H1 (cell line): ENCODE results near the gene KAT2A. TPM values are rescaled to one million over a fixed set of nuclear protein-coding genes. Genes with fewer than 3 reads are reported as not detected.

Experiments
- CTCF ChIA-PET: fragments of 300-600 bp; sonication (Branson Sonifier 250); formaldehyde crosslinking; loops from one replicate; lab custom pipeline; 2021; ENCODE audit not compliant: partially characterized antibody; lab: Charles Lee
- POLR2A ChIA-PET: fragments of 300-600 bp; sonication (Branson Sonifier 250); formaldehyde crosslinking; loops from one replicate; lab custom pipeline; 2021; ENCODE audit warnings: inconsistent platforms; ENCODE audit not compliant: partially characterized antibody; lab: Charles Lee
- DNase-seq, 2 experiments: peaks; one replicate each; pipeline versions ENCODE4 v3.0.0 to v3.0.0-alpha.2; 2010 to 2022; ENCODE audit warnings: low spot score in 2 of 2, low read depth in 1 of 2, mixed read lengths in 1 of 2
- FAIRE-seq: peaks from 2 replicates; lab custom pipeline; 2011; peaks lifted over from hg19 to GRCh38; lab: Jason Lieb, UNC
- H2AFZ ChIP-seq: 2 replicates; pipeline ENCODE4 v1.8.1; 2012; ENCODE audit warnings: low read length, inconsistent platforms
- H2AK5ac ChIP-seq: 2 replicates; pipeline ENCODE4 v1.6.1; 2013; ENCODE audit warnings: low read depth, low read length
- H2BK120ac ChIP-seq: replicated peaks from 2 replicates; pipeline ENCODE3; 2013; ENCODE audit warnings: low read depth, low read length, inconsistent platforms
- H2BK12ac ChIP-seq: 2 replicates; pipeline ENCODE4 v1.6.1; 2013; ENCODE audit warnings: low read depth, low read length
- H2BK15ac ChIP-seq: 2 replicates; pipeline ENCODE4 v1.6.1; 2013; ENCODE audit warnings: low read length
- H2BK20ac ChIP-seq: 2 replicates; pipeline ENCODE4 v1.6.1; 2013; ENCODE audit warnings: low read length
- H2BK5ac ChIP-seq: 2 replicates; pipeline ENCODE4 v1.6.1; 2013; ENCODE audit warnings: low read depth, low read length
- H3K14ac ChIP-seq: 2 replicates; pipeline ENCODE4 v1.6.1; 2013; ENCODE audit warnings: inconsistent platforms; ENCODE audit not compliant: insufficient read length
- H3K18ac ChIP-seq: 2 replicates; pipeline ENCODE4 v1.6.1; 2013; ENCODE audit warnings: low read length; ENCODE audit errors: extremely low read depth
- H3K23ac ChIP-seq: 2 replicates; pipeline ENCODE4 v1.6.1; 2013; ENCODE audit warnings: inconsistent platforms; ENCODE audit not compliant: insufficient read length
- H3K23me2 ChIP-seq: 2 replicates; pipeline ENCODE4 v1.6.1; 2013; ENCODE audit warnings: low read depth, low read length
- H3K27ac ChIP-seq: 2 replicates; pipeline ENCODE4 v1.6.1; 2011; ENCODE audit warnings: low read depth, low read length, inconsistent platforms
- H3K27me3 ChIP-seq, 4 experiments: replicated peaks in 1 of 4; 1 replicate in 1 of 4; 2 replicates in 3 of 4; pipeline versions ENCODE4 v1.6.1 to v1.8.1; 2011 to 2013; ENCODE audit warnings: low read length in 3 of 4, mild to moderate bottlenecking in 3 of 4, inconsistent platforms in 2 of 4, mixed read lengths in 2 of 4, moderate library complexity in 1 of 4; ENCODE audit not compliant: control insufficient read depth in 3 of 4, insufficient read depth in 3 of 4; ENCODE audit errors: extremely low read depth in 1 of 4
- H3K36me3 ChIP-seq, 4 experiments: 2 replicates each; pipeline versions ENCODE4 v1.6.1 to v1.8.1; 2011 to 2013; ENCODE audit warnings: mild to moderate bottlenecking in 4 of 4, low read length in 3 of 4, moderate library complexity in 2 of 4, control low read depth in 1 of 4, inconsistent platforms in 1 of 4; ENCODE audit not compliant: insufficient read depth in 4 of 4, control insufficient read depth in 2 of 4
- H3K4ac ChIP-seq: replicated peaks from 2 replicates; pipeline ENCODE3; 2013; ENCODE audit warnings: low read length, low read depth, mixed read lengths, inconsistent platforms; ENCODE audit not compliant: insufficient read length
- H3K4me1 ChIP-seq, 4 experiments: replicated peaks in 1 of 4; 1 replicate in 1 of 4; 2 replicates in 3 of 4; pipeline versions ENCODE4 v1.6.1 to v1.8.1; 2011 to 2013; ENCODE audit warnings: low read length in 3 of 4, inconsistent platforms in 2 of 4, mixed read lengths in 1 of 4; ENCODE audit not compliant: insufficient read depth in 4 of 4, control insufficient read depth in 3 of 4
- H3K4me2 ChIP-seq, 2 experiments: 2 replicates each; pipeline versions ENCODE4 v1.6.1 to v1.8.1; 2011 to 2013; ENCODE audit warnings: low read depth in 2 of 2, low read length in 2 of 2, control low read depth in 1 of 2, inconsistent platforms in 1 of 2, mild to moderate bottlenecking in 1 of 2; ENCODE audit not compliant: insufficient read depth in 1 of 2
- H3K4me3 ChIP-seq, 4 experiments: fragments of 200-600, 300-600 bp in 1 of 4; sonication (generic), shearing (Covaris generic), sonication (Bioruptor Twin) in 1 of 4; 2 replicates each; pipeline versions ENCODE4 v1.5.1 to v1.8.1; 2011 to 2016; ENCODE audit warnings: low read length in 4 of 4, low read depth in 3 of 4, control low read depth in 2 of 4, inconsistent platforms in 2 of 4, mild to moderate bottlenecking in 2 of 4, mixed read lengths in 1 of 4, moderate library complexity in 1 of 4; ENCODE audit not compliant: insufficient read depth in 2 of 4; ENCODE audit errors: extremely low read depth in 1 of 4
- H3K56ac ChIP-seq: replicated peaks from 2 replicates; pipeline ENCODE3; 2013; ENCODE audit warnings: low read depth, mild to moderate bottlenecking, mixed read lengths, low read length, inconsistent platforms; ENCODE audit not compliant: insufficient read length
- H3K79me1 ChIP-seq: 2 replicates; pipeline ENCODE4 v1.6.1; 2013; ENCODE audit warnings: low read depth, low read length, control low read depth
- H3K79me2 ChIP-seq, 2 experiments: 2 replicates each; pipeline versions ENCODE4 v1.6.1 to v1.8.1; 2012 to 2013; ENCODE audit warnings: low read length in 2 of 2, mild to moderate bottlenecking in 2 of 2, inconsistent platforms in 1 of 2; ENCODE audit not compliant: insufficient read depth in 2 of 2, control insufficient read depth in 1 of 2
- H3K9ac ChIP-seq, 4 experiments: replicated peaks in 1 of 4; 1 replicate in 1 of 4; 2 replicates in 3 of 4; pipeline versions ENCODE4 v1.6.1 to v1.8.1; 2011 to 2013; ENCODE audit warnings: low read depth in 3 of 4, low read length in 3 of 4, control low read depth in 2 of 4, mild to moderate bottlenecking in 2 of 4, moderate library complexity in 2 of 4, inconsistent platforms in 1 of 4; ENCODE audit errors: extremely low read depth in 1 of 4
- H3K9me3 ChIP-seq, 2 experiments: 2 replicates each; pipeline versions ENCODE4 v1.6.1 to v1.8.1; 2012 to 2013; ENCODE audit warnings: mild to moderate bottlenecking in 2 of 2, moderate library complexity in 2 of 2, control low read depth in 1 of 2, inconsistent platforms in 1 of 2, low read depth in 1 of 2, low read length in 1 of 2, mixed read lengths in 1 of 2; ENCODE audit not compliant: insufficient read depth in 2 of 2
- H4K20me1 ChIP-seq, 2 experiments: replicated peaks in 1 of 2; 2 replicates each; pipeline versions ENCODE3 to v1.8.1; 2011 to 2013; ENCODE audit warnings: inconsistent platforms in 2 of 2, low read length in 2 of 2, mild to moderate bottlenecking in 1 of 2; ENCODE audit not compliant: insufficient read depth in 2 of 2, control insufficient read depth in 1 of 2
- H4K5ac ChIP-seq: 2 replicates; pipeline ENCODE4 v1.6.1; 2013; ENCODE audit warnings: low read length, low read depth, mixed read lengths, inconsistent platforms; ENCODE audit not compliant: insufficient read length
- H4K8ac ChIP-seq: 2 replicates; pipeline ENCODE4 v1.8.0; 2013; ENCODE audit warnings: mild to moderate bottlenecking, moderate library complexity, low read length, inconsistent platforms; ENCODE audit not compliant: insufficient read depth; ENCODE audit errors: extremely low read depth
- H4K91ac ChIP-seq: replicated peaks from 2 replicates; pipeline ENCODE3; 2013; ENCODE audit warnings: low read length, mixed read lengths, inconsistent platforms; ENCODE audit not compliant: insufficient read length
- BCL11A ChIP-seq, 2 experiments: IDR thresholded peaks; one replicate each; pipeline ENCODE4 v1.6.1; 2011; ENCODE audit warnings: low read depth in 2 of 2, low read length in 2 of 2, mild to moderate bottlenecking in 2 of 2
- CBX5 ChIP-seq: fragments of 300-800, 300-1000 bp; sonication (generic); IDR thresholded peaks from 2 replicates; pipeline ENCODE4 v1.7.1; 2016; ENCODE audit warnings: antibody characterized with exemption, low read length, low read depth
- CBX8 ChIP-seq: fragments of 300-800, 300-1000 bp; sonication (generic); IDR thresholded peaks from 2 replicates; pipeline ENCODE4 v1.7.1; 2016; ENCODE audit warnings: low read depth, low read length, borderline replicate concordance
- EGR1 ChIP-seq: IDR thresholded peaks from 2 replicates; pipeline ENCODE4 v1.6.1; 2011; ENCODE audit warnings: low read depth, low read length, borderline replicate concordance
- FOSL1 ChIP-seq: IDR thresholded peaks from 2 replicates; pipeline ENCODE4 v1.6.1; 2011; ENCODE audit warnings: mild to moderate bottlenecking, low read depth, low read length, moderate library complexity; ENCODE audit not compliant: insufficient read depth
- GABPA ChIP-seq: IDR thresholded peaks from 2 replicates; pipeline ENCODE4 v1.6.1; 2011; ENCODE audit warnings: mild to moderate bottlenecking, low read length, moderate library complexity, borderline replicate concordance; ENCODE audit not compliant: insufficient read depth
- HDAC2 ChIP-seq, 2 experiments: fragments of 300-600 bp in 1 of 2; sonication (generic) in 1 of 2; IDR thresholded peaks; 2 replicates each; pipeline ENCODE4 v1.6.1; 2011 to 2012; ENCODE audit warnings: low read depth in 2 of 2, low read length in 2 of 2, mild to moderate bottlenecking in 2 of 2, moderate library complexity in 2 of 2, borderline replicate concordance in 1 of 2, inconsistent platforms in 1 of 2
- RNF2 ChIP-seq: fragments of 200-900, 300-1000 bp; sonication (generic); IDR thresholded peaks from 2 replicates; pipeline ENCODE4 v1.7.1; 2016; ENCODE audit warnings: borderline replicate concordance, low read depth, mild to moderate bottlenecking, antibody characterized with exemption, low read length; ENCODE audit not compliant: poor library complexity, severe bottlenecking; ENCODE audit errors: missing control alignments
- SP2 ChIP-seq: IDR thresholded peaks from 2 replicates; pipeline ENCODE4 v1.6.1; 2012; ENCODE audit warnings: mild to moderate bottlenecking, low read length, inconsistent platforms
- WGBS, 2 experiments: shearing (Covaris generic) in 1 of 2; methylation state at CpG; one replicate each; pipeline versions ENCODE4 v1.1.6 to v1.1.7; 2013 to 2015; ENCODE audit warnings: low lambda C conversion rate in 2 of 2, mixed read lengths in 2 of 2, inconsistent platforms in 1 of 2, low coverage in 1 of 2, missing lambda C conversion rate in 1 of 2; ENCODE audit not compliant: insufficient replicate concordance in 2 of 2, insufficient coverage in 1 of 2, insufficient read length in 1 of 2; ENCODE audit errors: extremely low coverage in 1 of 2, missing lambda C conversion rate in 1 of 2; 5-methylcytosine and 5-hydroxymethylcytosine counted together
- polyA plus RNA-seq, 7 experiments: library from polyadenylated mRNA; depleted of rRNA in 3 of 7; stranded (reverse) in 5 of 7; unstranded in 2 of 7; fragments of >200 nt in 5 of 7; fragments of 200-250 nt in 2 of 7; gene quantifications; 1 replicate in 5 of 7; 2 replicates in 1 of 7; 4 replicates in 1 of 7; pipeline versions ENCODE4 v1.2.1 to v1.2.3, GENCODE V29; 2011 to 2013; ENCODE audit warnings: missing spikeins in 2 of 7, mixed read lengths in 2 of 7
- total RNA-seq: library from RNA; stranded (reverse); fragmentation: NEBNext Ultra II Directional; extraction: Animal tissue kit (Norgen Biotek cat#: 25700); gene quantifications from 2 replicates; pipeline ENCODE4 v1.2.1, GENCODE V29; 2021

KAT2A gene
- total and polyA plus RNA-seq, 2 of the 8 experiments (the other 6 are each of a cell fraction or from before 2014, with no cell fraction given) = 34.2 to 40.1 TPM

GRCh38 chr17:42119301-42119700, 1.9 kb downstream of the KAT2A start:
- POLR2A ChIA-PET = interaction anchor here (0.9 to 3.8 kb wide), 4 partner anchors 9 to 157 kb away, joined by 3 to 51 read pairs (median 8); partner anchors contain the start of genes DHX58 and DNAJC7
- no peak for DNase-seq
- TF ChIP-seq HDAC2 (IDR thresholded peaks at IDR 0.05; ENCODE audit: borderline replicate concordance in 1 of 2, low read depth in 2 of 2, low read length in 2 of 2) (no peak), GABPA (no peak), FOSL1 (no peak), CBX5 (no peak), RNF2 (no peak), SP2 (no peak), CBX8 (no peak), BCL11A (IDR thresholded peaks at IDR 0.05; ENCODE audit: low read depth in 2 of 2, low read length in 2 of 2) (no peak), EGR1 (no peak)

More at GRCh38 chr17:42119301-42119700, 1.9 kb downstream of the KAT2A start:
- Histone ChIP-seq H2BK5ac (no peak overlapping the region), H4K5ac (no peak overlapping the region), H3K79me2 (no peaks in the 10 kb centered on the region), H2AK5ac (no peak overlapping the region), H3K14ac (no peak overlapping the region), H3K4ac (no peak overlapping the region), H2BK20ac (no peak overlapping the region), H4K8ac (no peak overlapping the region), H2BK12ac (no peak overlapping the region), H3K4me3 (no peak overlapping the region), H3K36me3 (peaks cover 3 to 18% (median 5%) of the 10 kb centered on the region in 4 experiments; a peak in 6 of 8 replicates), H3K18ac (no peak overlapping the region), H3K56ac (no peak overlapping the region), H3K79me1 (no peaks in the 10 kb centered on the region; the same call in 1 of the 2 replicates), H4K91ac (no peak overlapping the region), H3K9me3 (no peaks in the 10 kb centered on the region), H3K27ac (no peak overlapping the region), H2BK15ac (no peak overlapping the region), H3K4me1 (peaks cover 0 to 17% (median 13%) of the 10 kb centered on the region in 4 experiments; a peak in 6 of 7 replicates), H3K4me2 (no peak overlapping the region), H4K20me1 (peaks cover 0 to 5% of the 10 kb centered on the region in 2 experiments), H3K27me3 (no peaks in the 10 kb centered on the region; a peak in 2 of 7 replicates), H3K23ac (no peak overlapping the region), H2AFZ (no peak overlapping the region), H2BK120ac (no peak overlapping the region), H3K23me2 (peaks cover 10% of the 10 kb centered on the region), H3K9ac (no peak overlapping the region)
- 93% methylated on average over 18 of the region's 18 CpGs; no CpG with 5 or more reads in 1 of the 2 experiments for WGBS, 2 experiments
- CTCF ChIA-PET = interaction anchor here (0.6 to 39.4 kb wide), 22 partner anchors 8 to 333 kb away, joined by 3 to 1084 read pairs (median 8); partner anchors contain the start of genes DNAJC7, JUP, KCNH4 and NKIRAS2
- FAIRE-seq = no peak
